CD4-positive, alpha-beta T cell treated with Interferon gamma for 1 hour (primary cell): ENCODE data around the gene MSANTD1.
"Not testable (repeated sequence)": the region's sequence is repeated elsewhere in the genome, so short reads cannot be mapped to it uniquely, and the experiment has no call there.

Experiments used
- DNase-seq: peaks from one replicate; pipeline ENCODE4 v3.0.0-alpha.2; 2020

Gene MSANTD1

DNA sequence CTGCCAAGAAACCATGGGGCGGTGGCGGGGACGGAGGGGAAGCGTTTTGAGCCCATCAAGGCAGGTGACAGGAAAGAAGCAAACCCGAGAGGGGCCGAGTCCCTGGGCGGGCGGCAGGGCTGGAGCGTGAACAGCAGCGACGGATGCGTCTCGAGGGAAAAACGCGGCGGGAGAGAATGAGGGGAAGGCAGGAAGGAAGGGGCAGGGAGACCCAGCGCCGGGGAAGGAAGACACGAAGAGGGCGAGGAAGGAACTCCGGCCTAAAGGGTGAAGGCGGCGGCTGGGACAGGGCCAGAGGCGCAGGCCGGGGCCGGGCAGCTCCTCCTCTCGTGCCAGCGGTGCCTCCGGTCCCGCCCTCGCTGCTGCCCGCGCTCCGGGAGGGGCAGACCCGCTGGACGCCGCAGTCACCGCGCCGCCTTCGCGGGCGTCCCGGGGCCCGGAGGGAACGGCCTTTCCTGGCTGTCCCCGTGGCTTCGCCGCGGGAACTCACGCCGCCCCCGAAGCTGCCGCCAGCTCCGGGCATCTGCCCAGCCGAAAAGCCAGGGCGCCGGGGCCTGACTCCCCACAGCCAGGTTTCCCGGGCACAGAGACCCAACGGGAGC, 43.1 kb downstream of the MSANTD1 start:
- no peak for DNase-seq

- DNase-seq, result peak; percentile 86
These were observed 43.8 kb downstream of the MSANTD1 start, which contains the start of gene RGS12 for GRCh38 chr4:3292571-3293400. Gene RGS12 (plus strand): TSS chr4:3293021. CDS start chr4:3316171, 23,150 bp downstream.

GRCh38 chr4:3293401-3294391, 44.7 kb downstream of the MSANTD1 start:
- no peak for DNase-seq

DNA sequence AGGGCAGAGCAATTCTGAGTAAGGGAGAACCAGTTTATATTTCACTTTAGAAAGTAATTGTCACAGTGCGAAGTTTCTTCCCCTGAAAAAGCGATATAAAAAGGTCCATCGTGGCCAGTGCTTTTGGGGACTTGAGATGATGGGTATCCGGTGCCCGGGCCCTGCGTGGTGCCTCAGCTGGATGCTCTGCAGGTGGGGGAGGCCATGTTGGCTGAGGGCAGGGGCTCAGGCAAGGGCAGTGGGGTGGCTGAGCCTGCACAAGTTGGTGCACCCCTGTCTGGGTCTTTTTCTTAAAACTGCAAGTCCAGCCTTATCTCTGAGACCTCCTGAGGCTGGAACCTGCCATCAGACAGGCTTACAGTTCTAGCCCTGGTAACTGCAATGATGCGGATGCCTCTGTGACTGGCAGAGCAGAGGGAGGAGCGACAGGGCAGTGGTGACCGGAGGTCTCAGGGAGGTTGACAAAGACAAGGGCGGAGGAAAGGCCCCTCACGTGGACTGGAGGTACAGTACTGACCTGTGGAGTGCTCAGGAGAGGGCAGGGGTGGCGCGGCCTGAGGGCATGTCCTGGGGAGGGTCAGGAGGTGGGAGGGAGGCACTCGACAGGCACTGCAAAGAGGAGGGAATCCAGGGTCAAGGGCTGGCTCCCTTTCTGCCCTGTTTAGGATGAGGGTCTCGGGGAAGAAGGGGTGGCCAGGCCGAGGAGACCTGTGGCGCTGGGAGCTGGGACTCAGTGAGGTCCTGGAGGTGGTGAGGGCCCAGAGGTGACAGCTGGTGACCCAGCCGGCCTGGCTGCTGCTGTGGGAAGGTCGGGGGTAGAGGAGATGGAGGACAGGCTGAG, 45.7 kb downstream of the MSANTD1 start:
- no peak for DNase-seq

DNA sequence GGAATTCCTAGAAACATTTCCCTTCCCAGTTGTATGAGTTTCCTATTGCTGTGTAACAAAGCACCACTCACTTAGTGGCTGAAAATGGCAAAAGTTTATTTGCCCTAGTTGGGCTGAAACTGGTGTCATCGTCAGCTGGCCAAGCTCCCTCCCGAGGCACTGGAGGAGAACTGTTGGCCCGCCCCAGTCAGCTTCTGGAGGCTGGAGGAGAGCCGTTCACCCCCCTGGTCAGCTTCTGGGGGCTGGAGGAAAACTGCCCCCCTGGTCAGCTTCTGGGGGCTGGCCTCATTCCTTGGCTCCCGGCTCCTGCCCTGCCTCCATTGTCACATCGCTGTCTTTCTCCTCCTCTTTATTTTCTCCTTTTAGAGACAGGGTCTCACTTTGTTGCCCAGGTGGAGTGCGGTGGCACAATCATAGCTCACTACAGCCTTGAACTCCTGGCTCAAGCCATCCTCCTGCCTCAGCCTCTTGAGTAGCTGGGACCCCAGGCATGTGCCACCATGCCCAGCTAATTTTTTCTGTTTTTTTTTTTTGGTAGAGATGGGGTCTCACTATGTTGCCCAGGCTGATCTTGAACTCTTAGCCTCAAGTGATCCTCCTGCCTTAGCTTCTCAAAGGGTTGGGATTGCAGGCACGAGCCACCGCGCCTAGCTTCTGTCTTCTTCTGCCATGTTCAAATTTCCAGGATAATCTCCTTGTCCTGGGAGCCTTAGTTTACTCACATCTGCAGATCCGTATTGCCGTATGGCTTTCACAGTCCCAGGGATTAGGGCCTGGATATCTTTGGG, 47.1 kb downstream of the MSANTD1 start:
- no peak for DNase-seq

DNA sequence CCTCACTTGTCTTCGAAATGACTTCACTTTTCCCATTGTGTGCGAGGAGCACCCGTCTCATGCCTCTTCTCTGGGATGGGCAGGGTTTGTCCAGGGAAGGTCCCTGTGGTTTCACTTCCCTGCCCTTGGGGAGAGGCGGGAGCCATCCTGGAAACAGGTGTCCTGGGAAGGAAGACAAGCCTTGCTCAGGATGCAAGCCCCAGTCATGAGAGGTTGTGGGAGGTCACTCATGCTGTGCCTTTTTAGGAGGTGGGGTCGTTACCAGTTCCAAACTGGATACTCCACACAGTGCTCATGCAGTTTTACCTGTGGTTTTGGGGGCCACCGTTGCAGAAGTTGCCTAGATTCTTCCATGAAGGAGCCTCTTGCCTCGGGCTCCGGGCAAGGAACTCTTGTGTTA, 47.7 kb downstream of the MSANTD1 start:
- no peak for DNase-seq

- no peak for DNase-seq
These were observed 48.3 kb downstream of the MSANTD1 start for GRCh38 chr4:3297066-3297859.

GRCh38 chr4:3299122-3299975, 50.4 kb downstream of the MSANTD1 start:
- DNase-seq, result no peak

- no peak for DNase-seq
These were observed 51.2 kb downstream of the MSANTD1 start for GRCh38 chr4:3299976-3300671.

DNA sequence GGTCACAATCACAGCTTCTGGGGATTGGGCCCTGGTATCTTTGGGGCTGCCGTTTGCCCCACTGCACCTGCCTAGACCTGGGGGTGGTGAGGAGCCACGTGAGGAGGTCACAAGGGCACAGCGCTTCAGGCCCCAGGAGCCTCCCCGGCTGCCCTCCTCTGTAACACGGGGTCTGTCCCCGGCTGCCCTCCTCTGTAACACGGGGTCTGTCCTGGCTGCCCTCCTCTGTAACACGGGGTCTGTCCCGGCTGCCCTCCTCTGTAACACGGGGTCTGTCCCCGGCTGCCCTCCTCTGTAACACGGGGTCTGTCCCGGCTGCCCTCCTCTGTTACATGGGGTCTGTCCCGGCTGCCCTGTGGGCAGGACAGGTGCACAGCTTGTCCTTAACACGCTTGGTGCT, 51.9 kb downstream of the MSANTD1 start:
- DNase-seq, result not testable (repeated sequence)

GRCh38 chr4:3301450-3302172, 52.7 kb downstream of the MSANTD1 start:
- DNase-seq, result no peak

DNA sequence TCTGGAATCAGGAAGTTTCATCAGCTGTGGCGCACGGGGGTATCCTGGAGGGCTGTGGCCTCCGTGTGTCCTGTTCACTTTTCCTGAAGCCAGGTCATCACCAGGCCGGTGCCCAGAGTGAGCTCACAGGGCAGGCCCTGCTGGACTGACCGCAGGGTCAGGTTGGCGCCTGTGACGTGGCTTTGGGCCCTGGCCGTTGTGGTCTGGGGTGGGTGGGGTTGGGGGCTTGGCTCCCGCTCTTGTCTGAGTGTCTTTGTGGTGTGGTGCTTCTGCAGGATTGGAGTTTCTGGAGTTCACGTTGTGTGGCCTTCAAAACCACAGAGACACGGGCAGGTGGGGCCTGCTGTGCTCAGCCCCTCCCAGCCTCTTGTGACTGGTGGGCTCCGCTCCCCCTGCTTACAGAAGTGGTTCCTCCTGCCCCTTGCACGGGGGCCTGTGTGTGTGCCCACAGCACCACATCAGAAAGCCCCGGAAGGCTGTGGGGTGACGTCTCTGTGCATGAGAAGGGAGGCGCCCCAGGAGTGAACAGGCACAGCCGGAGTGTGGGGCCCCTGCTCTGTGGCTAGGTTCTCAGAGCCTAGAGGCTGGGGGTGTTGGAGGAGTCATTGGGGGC, 53.3 kb downstream of the MSANTD1 start:
- DNase-seq, result peak; percentile 86

- DNase-seq, result no peak
These were observed 54.0 kb downstream of the MSANTD1 start for GRCh38 chr4:3302786-3303564.

GRCh38 chr4:3303565-3303824, 54.5 kb downstream of the MSANTD1 start:
- no peak for DNase-seq

- DNase-seq, result no peak
These were observed 55.2 kb downstream of the MSANTD1 start for GRCh38 chr4:3303923-3304710.
